NCI-H510A (cell line): ENCODE measurements around the gene DIAPH2.
"Not testable (repeated sequence)": the region's sequence is repeated elsewhere in the genome, so short reads cannot be mapped to it uniquely, and the experiment has no call there.

Experiments used
- DNase-seq: peaks from one replicate; lab custom pipeline; 2025; lab: John Stamatoyannopoulos, UW

DIAPH2 gene

GRCh38 chrX:96715481-96715880, 30.8 kb downstream of the DIAPH2 start:
- no peak for DNase-seq

- no peak for DNase-seq
These were observed 34.7 kb downstream of the DIAPH2 start for GRCh38 chrX:96719161-96719875.

GRCh38 chrX:96721354-96721753, 36.7 kb downstream of the DIAPH2 start:
- no peak for DNase-seq

GRCh38 chrX:96722781-96723180, 38.1 kb downstream of the DIAPH2 start:
- DNase-seq: no peak

- no peak for DNase-seq
These were observed 44.4 kb downstream of the DIAPH2 start for GRCh38 chrX:96729053-96729452.

GRCh38 chrX:96729868-96730643, 45.4 kb downstream of the DIAPH2 start:
- no peak for DNase-seq

GRCh38 chrX:96731000-96731399, 46.4 kb downstream of the DIAPH2 start:
- DNase-seq: not testable (repeated sequence)

- DNase-seq: no peak
These were observed 58.9 kb downstream of the DIAPH2 start for GRCh38 chrX:96743367-96744073.

- no peak for DNase-seq
These were observed 68.1 kb downstream of the DIAPH2 start for GRCh38 chrX:96752781-96753180.

- DNase-seq: no peak
These were observed 68.6 kb downstream of the DIAPH2 start for GRCh38 chrX:96753230-96753629.

GRCh38 chrX:96756491-96756890, 71.8 kb downstream of the DIAPH2 start:
- no peak for DNase-seq

- no peak for DNase-seq
These were observed 76.9 kb downstream of the DIAPH2 start for GRCh38 chrX:96761566-96761965.

- no peak for DNase-seq
These were observed 79.0 kb downstream of the DIAPH2 start for GRCh38 chrX:96763608-96764007.

GRCh38 chrX:96764864-96765263, 80.2 kb downstream of the DIAPH2 start:
- DNase-seq: no peak

GRCh38 chrX:96770315-96770714, 85.7 kb downstream of the DIAPH2 start:
- DNase-seq: no peak

- DNase-seq: no peak
These were observed 86.8 kb downstream of the DIAPH2 start for GRCh38 chrX:96771486-96771885.

- DNase-seq: no peak
These were observed 89.5 kb downstream of the DIAPH2 start for GRCh38 chrX:96774116-96774515.

- no peak for DNase-seq
These were observed 92.3 kb downstream of the DIAPH2 start for GRCh38 chrX:96776966-96777365.

GRCh38 chrX:96791559-96791958, 106.9 kb downstream of the DIAPH2 start:
- no peak for DNase-seq

- DNase-seq: no peak
These were observed 107.4 kb downstream of the DIAPH2 start for GRCh38 chrX:96792047-96792446.

- no peak for DNase-seq
These were observed 114.3 kb downstream of the DIAPH2 start for GRCh38 chrX:96798982-96799381.

- no peak for DNase-seq
These were observed 122.7 kb downstream of the DIAPH2 start for GRCh38 chrX:96807318-96807717.

GRCh38 chrX:96820935-96821334, 136.3 kb downstream of the DIAPH2 start:
- DNase-seq: no peak
